Measurements from ENCODE around the gene CENPN. TPM values are rescaled to one million over a fixed set of nuclear protein-coding genes. Genes with fewer than 3 reads are reported as not detected.

CENPN gene
- total and polyA plus RNA-seq, 2 of the 8 experiments (the other 6 are each of a cell fraction or from before 2014, with no cell fraction given), result 32.8 to 67.0 TPM

GRCh38 chr16:81053761-81054160 is 46.7 kb downstream of the CENPN start:
- H3K79me2 ChIP-seq (ENCODE audit: control insufficient read depth in 1 of 2, insufficient read depth in 2 of 2, low read length in 2 of 2), result no peaks in the 10 kb centered on the region
- H3K4me1 ChIP-seq (replicated peaks in 1 of 4; ENCODE audit: control insufficient read depth in 3 of 4, insufficient read depth in 4 of 4, low read length in 3 of 4), result no peaks in the 10 kb centered on the region
- no peak overlapping the region for H4K8ac ChIP-seq (ENCODE audit: extremely low read depth, insufficient read depth, low read length)
- no peak overlapping the region for H3K23ac ChIP-seq (ENCODE audit: insufficient read length)
- no peak overlapping the region for H3K27ac ChIP-seq (ENCODE audit: low read depth, low read length)
- no peak for DNase-seq (ENCODE audit: low read depth in 1 of 2, low spot score in 2 of 2)
- H4K20me1 ChIP-seq (replicated peaks in 1 of 2; ENCODE audit: control insufficient read depth in 1 of 2, insufficient read depth in 2 of 2, low read length in 2 of 2), result no peaks in the 10 kb centered on the region
- no peak overlapping the region for H2AFZ ChIP-seq (ENCODE audit: low read length)
- no peak overlapping the region for H2BK5ac ChIP-seq (ENCODE audit: low read depth, low read length)
- no peak overlapping the region for H3K4ac ChIP-seq (replicated peaks; ENCODE audit: insufficient read length, low read depth, low read length)
- no peak overlapping the region for H3K4me3 ChIP-seq (ENCODE audit: extremely low read depth in 1 of 4, insufficient read depth in 2 of 4, low read depth in 3 of 4, low read length in 4 of 4)
- no peak overlapping the region for H3K56ac ChIP-seq (replicated peaks; ENCODE audit: insufficient read length, low read depth, low read length)
- H3K14ac ChIP-seq (ENCODE audit: insufficient read length), result no peak overlapping the region
- no peak overlapping the region for H2AK5ac ChIP-seq (ENCODE audit: low read depth, low read length)
- no peak overlapping the region for H2BK20ac ChIP-seq (ENCODE audit: low read length)
- no peak overlapping the region for H2BK120ac ChIP-seq (replicated peaks; ENCODE audit: low read depth, low read length)
- no peak for FAIRE-seq
- H3K23me2 ChIP-seq (ENCODE audit: low read depth, low read length), result no peaks in the 10 kb centered on the region
- H3K27me3 ChIP-seq (replicated peaks in 1 of 4; ENCODE audit: control insufficient read depth in 3 of 4, extremely low read depth in 1 of 4, insufficient read depth in 3 of 4, low read length in 3 of 4), result no peaks in the 10 kb centered on the region
- ChIA-PET CTCF (ENCODE audit: partially characterized antibody) (no interaction called here), POLR2A (ENCODE audit: partially characterized antibody) (no interaction called here)
- no peak for TF ChIP-seq TAF1 (IDR thresholded peaks at IDR 0.05; ENCODE audit: low read depth, low read length)
- no peak for TF ChIP-seq RNF2 (IDR thresholded peaks at IDR 0.05; ENCODE audit: borderline replicate concordance, low read depth, low read length, missing control alignments, poor library complexity, severe bottlenecking)
- TF ChIP-seq EP300 (IDR thresholded peaks at IDR 0.05; ENCODE audit: borderline replicate concordance in 1 of 2, low read depth in 2 of 2, low read length in 2 of 2), result no peak
- no peak for TF ChIP-seq TBP (IDR thresholded peaks at IDR 0.05; ENCODE audit: low read depth, low read length)
- TF ChIP-seq POLR2AphosphoS5 (IDR thresholded peaks at IDR 0.05; ENCODE audit: low read depth, low read length), result no peak
- TF ChIP-seq SRF (IDR thresholded peaks at IDR 0.05; ENCODE audit: low read depth, low read length), result no peak
- TF ChIP-seq ATF3 (IDR thresholded peaks at IDR 0.05; ENCODE audit: insufficient read depth, low read depth, low read length), result no peak
- TF ChIP-seq POU5F1 (IDR thresholded peaks at IDR 0.05; ENCODE audit: low read depth, low read length), result no peak
- TF ChIP-seq HDAC6 (IDR thresholded peaks at IDR 0.05; ENCODE audit: low read depth, low read length), result no peak
- TF ChIP-seq SP2 (IDR thresholded peaks at IDR 0.05; ENCODE audit: low read length), result no peak
- TF ChIP-seq BRCA1 (IDR thresholded peaks at IDR 0.05; ENCODE audit: low read depth, low read length), result no peak
- no peak for TF ChIP-seq JUND (IDR thresholded peaks at IDR 0.05; ENCODE audit: low read length)
- no peak for TF ChIP-seq HDAC2 (IDR thresholded peaks at IDR 0.05; ENCODE audit: borderline replicate concordance in 1 of 2, low read depth in 2 of 2, low read length in 2 of 2)
- no peak overlapping the region for H2BK12ac ChIP-seq (ENCODE audit: low read depth, low read length)
- H3K4me2 ChIP-seq (ENCODE audit: insufficient read depth in 1 of 2, low read depth in 2 of 2, low read length in 2 of 2), result no peak overlapping the region
- H3K79me1 ChIP-seq (ENCODE audit: low read depth, low read length), result no peaks in the 10 kb centered on the region
- WGBS, 2 experiments (ENCODE audit: extremely low coverage in 1 of 2, insufficient coverage in 1 of 2, insufficient read length in 1 of 2, insufficient replicate concordance in 2 of 2, low coverage in 1 of 2, low lambda C conversion rate in 2 of 2, missing lambda C conversion rate in 1 of 2), result 94% methylated on average over 11 of the region's 11 CpGs; no CpG with 5 or more reads in 1 of the 2 experiments
- H3K9ac ChIP-seq (replicated peaks in 1 of 4; ENCODE audit: extremely low read depth in 1 of 4, low read depth in 3 of 4, low read length in 3 of 4), result no peak overlapping the region
- H4K5ac ChIP-seq (ENCODE audit: insufficient read length, low read depth, low read length), result no peak overlapping the region
- no peaks in the 10 kb centered on the region for H3K36me3 ChIP-seq (ENCODE audit: control insufficient read depth in 2 of 4, insufficient read depth in 4 of 4, low read length in 3 of 4)
- no peak overlapping the region for H2BK15ac ChIP-seq (ENCODE audit: low read length)
- no peak overlapping the region for H4K91ac ChIP-seq (replicated peaks; ENCODE audit: insufficient read length, low read length)
- no peaks in the 10 kb centered on the region for H3K9me3 ChIP-seq (ENCODE audit: insufficient read depth in 2 of 2, low read depth in 1 of 2, low read length in 1 of 2)
- no peak overlapping the region for H3K18ac ChIP-seq (ENCODE audit: extremely low read depth, low read length)
